ENCODE measurements around the gene SYTL2.
"Not testable (repeated sequence)": the region's sequence is repeated elsewhere in the genome, so short reads cannot be mapped to it uniquely, and the experiment has no call there.

The SYTL2 gene, protein sequence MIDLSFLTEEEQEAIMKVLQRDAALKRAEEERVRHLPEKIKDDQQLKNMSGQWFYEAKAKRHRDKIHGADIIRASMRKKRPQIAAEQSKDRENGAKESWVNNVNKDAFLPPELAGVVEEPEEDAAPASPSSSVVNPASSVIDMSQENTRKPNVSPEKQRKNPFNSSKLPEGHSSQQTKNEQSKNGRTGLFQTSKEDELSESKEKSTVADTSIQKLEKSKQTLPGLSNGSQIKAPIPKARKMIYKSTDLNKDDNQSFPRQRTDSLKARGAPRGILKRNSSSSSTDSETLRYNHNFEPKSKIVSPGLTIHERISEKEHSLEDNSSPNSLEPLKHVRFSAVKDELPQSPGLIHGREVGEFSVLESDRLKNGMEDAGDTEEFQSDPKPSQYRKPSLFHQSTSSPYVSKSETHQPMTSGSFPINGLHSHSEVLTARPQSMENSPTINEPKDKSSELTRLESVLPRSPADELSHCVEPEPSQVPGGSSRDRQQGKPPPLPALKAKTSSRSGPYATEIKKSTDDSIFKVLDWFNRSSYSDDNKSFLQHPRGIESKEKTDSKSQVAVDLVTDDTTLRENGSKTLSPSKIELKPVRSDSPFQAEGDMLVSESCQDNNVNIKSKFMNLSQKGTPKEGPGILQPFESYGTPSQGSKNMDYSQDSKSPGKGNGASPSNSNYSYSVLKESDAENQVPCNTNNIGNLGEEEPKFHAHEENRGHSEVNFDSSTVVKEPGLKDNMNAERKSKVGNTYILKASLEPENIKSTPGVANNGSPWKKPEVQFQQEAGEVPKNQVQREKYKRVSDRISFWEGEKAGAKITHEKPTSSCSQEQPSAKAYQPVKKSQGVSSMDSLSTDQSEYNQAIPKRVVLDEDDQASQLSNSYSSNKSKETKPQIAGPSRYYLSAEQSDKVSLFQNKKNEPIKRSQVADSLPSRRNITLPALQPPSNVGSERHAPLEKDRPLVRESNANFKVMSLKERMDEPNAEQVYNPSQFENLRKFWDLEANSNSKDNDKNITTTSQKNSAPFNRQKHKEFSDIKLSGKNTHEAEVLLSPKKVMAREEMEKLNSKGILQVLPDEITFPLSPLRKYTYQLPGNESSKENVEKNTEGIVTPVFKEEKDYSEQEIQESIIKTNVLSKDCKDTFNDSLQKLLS (N-terminal part only)

DNA sequence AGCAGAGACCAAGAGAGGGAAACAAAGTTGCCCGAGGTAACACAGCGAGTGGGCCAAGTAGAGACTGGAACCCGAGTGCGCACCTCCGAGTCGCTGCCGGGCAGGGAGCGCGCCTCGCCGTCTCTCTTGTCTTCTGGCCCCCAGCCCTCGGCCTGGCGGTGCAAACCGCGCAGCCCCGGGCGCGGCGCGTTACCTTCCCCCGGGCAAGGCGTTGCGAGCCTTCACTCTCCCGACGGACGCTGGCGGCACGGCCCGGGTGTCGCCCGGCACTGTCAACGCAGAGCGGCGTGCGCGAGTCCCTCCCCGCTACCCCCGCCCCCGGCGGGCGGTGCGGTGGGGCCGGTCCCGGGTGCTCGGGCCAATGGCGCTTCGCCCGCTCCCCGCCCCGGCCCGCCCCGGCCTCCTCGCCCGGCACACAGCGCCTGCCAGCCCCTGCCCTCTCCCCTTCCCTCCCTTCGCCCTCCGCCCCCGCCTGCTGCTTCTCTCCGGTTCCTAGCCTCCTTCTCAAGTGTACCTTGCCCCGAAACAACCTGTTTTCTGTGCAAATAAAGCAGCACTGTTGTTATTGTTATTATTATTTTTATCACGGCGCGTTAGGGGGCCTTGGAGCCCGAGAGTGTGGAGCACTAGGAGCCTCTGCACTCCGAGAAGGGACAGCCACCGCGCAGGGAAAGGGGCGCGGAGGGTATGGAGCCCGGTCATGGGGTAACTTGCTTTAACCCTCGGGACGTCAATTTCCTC, at the start of gene SYTL2:
Gene SYTL2, minus strand, starts transcription at position 271 of the 741 bp plus-strand sequence. CDS start 53,416 bp downstream, outside the sequence.
- DNase-seq (ENCODE audit: low spot score): peak; percentile 82

DNA sequence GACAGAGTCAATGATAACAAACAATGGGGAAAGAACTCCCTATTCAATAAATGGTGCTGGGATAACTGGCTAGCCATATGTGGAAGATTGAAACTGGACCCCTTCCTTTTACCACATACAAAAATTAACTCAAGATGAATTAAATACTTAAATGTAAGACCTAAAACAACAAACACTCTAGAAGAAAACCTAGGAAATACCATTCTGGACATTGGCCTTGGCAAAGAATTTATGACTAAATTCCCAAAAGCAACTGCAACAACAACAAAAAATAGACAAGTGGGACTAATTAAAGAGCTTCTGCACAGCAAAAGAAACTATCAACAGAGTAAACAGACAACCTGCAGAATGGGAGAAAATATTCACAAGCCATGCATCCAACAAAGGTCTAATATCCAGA, 48.6 kb upstream of the SYTL2 start:
- DNase-seq (ENCODE audit: low spot score): not testable (repeated sequence)

DNA sequence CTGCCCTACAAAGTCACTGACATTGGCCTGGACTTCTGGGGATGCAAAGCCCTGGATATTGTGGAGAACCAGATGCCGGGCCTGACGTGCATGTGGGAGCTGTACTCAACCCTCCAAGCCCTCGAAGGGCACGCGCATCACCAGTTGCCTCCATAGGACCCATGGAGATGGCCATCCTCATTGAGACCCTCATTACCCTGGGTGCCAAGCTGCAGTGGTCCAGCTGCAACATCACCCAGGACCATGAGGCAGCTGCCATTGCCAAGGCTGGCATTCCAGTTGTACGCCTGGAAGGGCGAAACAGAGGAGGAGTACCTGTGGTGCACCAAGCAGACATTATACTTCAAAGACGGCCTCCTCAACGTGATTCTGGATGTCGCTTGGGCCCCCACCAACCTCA, 46.2 kb upstream of the SYTL2 start:
- DNase-seq (ENCODE audit: low spot score): no peak

DNA sequence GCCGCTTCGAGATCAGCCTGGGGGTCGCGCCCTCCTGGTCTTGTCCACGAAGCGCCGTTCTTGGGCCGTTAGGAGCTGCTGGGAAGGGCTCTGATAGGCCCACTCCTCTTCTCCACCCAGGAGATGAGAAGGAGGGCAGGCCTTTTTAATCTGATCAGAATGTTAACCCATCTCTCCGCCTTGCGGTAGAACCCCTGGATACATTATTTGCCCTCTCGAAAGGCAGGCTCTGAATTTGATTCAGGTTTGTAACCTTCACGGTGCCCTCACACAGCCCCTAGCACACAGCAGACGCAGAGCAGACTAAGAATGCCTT, 44.4 kb upstream of the SYTL2 start, which contains the start of gene CCDC83:
Gene CCDC83, plus strand, starts transcription at position 43 of the 316 bp plus-strand sequence. CDS start 9,741 bp downstream, outside the sequence.
- DNase-seq (ENCODE audit: low spot score): no peak

DNA sequence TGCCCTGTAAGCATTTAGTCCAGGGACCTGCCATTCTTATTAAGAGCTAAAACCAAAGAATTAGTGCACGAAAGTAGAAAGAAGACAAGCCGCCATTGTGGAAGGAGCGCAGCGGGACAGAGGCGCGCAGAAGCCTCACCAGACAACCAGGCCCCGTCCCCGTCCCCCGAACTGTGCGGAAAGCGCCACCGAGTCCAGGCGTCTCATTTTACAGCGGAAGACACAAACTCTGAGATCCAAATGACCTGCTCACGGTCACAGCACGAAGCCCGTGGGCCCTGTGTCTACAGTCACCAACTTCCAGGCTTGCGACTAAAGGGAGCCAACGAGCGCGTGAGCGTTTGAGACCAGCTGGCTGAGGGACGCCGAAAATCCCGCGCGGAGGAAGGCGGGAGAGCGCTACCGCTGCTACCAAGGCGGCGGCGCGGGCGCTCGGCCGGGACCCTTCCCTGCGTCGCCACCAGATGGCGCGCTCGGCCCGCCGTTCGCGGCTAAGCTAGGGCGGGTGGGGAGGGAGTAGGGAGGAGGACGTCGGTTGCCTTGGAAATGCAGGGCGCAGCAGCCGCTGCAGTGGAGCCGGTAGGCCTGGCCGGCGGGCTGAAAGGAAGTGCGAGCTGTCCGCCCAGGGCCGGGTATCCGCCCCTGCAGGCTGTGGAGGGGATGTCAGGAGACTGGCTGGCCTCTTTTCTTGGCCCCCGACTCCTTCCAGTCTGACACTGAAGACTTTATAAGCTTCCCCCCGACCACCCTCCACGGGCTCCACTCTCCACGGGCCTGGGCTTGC, 43.8 kb upstream of the SYTL2 start:
- DNase-seq (ENCODE audit: low spot score): peak; percentile 84

DNA sequence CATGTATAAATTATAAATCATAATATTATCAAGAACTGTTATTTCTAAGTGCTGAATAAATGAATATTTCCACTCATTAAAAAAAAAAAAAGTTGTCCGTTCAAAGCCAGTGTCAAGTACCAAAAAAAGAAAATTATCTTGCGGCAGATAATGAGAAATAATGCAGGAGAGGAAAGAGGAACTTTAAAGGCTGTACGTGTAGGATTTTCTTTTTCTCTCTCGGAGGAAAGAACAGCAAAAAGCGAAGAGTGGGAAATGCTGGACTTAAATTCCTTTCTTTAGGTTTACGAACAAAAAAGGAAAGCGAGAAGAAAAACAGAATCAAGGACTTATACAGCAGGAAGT, 43.2 kb upstream of the SYTL2 start:
- DNase-seq (ENCODE audit: low spot score): no peak

DNA sequence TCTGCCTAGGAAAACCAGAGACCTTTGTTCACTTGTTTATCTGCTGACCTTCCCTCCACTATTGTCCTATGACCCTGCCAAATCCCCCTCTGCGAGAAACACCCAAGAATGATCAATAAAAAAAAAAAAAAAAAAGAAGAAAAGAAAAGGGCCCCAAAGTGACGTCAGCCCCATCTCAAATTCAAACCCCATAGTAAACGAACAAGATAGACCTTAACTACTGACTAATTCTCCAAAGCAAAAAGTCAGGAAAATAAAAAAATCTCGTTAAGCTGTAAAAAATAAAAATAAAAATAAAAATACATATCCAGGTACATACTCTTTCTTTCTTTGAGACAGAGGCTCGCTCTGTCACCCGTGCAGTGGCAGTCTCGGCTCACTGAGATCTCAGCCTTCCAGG, 42.6 kb upstream of the SYTL2 start:
- not testable (repeated sequence) for DNase-seq (ENCODE audit: low spot score)

DNA sequence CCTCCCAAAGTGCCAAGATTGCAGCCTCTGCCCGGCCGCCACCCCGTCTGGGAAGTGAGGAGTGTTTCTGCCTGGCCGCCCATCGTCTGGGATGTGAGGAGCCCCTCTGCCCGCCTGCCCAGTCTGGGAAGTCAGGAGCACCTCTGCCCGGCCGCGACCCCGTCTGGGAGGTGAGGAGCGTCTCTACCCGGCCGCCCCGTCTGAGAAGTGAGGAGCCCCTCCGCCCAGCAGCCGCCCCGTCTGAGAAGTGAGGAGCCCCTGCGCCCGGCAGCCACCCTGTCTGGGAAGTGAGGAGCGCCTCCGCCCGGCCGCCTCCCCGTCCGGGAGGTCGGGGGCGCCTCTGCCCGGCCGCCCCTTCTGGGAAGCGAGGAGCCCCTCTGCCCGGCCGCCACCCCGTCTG, 41.8 kb upstream of the SYTL2 start:
- not testable (repeated sequence) for DNase-seq (ENCODE audit: low spot score)

DNA sequence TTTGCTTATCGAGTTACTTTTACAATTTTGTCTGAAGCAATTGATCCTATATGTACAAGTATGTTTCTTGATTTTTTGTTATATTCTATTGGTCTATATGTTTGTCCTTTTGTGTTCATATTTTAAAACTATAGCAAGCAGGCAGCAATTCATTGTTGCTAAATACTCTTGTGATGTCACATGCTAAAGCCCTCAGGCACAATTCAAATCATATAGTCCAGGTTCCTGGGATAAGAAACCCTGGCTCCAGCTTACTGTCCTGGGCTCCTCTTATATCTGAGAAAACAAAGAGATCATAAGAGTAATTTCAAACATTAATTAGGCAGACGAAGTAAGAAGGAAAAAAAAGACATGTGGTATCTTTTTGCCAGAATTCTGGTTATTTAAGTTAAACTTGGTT, 37.6 kb upstream of the SYTL2 start:
- no peak for DNase-seq (ENCODE audit: low spot score)

DNA sequence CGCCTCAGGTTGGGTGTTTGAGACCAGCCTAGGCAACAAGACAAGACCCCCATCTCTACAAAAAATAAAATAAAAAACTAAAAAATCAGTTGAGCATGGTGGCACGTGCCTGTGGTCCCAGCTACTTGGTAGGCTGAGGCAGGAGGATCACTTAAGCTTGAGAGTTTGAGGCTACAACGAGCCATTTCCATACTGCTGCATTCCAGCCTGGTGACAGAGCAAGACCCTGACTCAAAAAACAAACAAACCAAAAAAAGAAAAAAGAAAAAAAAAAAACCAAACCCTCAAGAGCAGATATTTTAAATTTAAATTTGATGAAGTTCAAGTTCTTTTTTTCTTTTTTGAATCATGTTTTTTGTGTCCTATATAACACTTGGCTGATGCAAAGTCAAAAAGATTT, 37.1 kb upstream of the SYTL2 start:
- DNase-seq (ENCODE audit: low spot score): no peak

DNA sequence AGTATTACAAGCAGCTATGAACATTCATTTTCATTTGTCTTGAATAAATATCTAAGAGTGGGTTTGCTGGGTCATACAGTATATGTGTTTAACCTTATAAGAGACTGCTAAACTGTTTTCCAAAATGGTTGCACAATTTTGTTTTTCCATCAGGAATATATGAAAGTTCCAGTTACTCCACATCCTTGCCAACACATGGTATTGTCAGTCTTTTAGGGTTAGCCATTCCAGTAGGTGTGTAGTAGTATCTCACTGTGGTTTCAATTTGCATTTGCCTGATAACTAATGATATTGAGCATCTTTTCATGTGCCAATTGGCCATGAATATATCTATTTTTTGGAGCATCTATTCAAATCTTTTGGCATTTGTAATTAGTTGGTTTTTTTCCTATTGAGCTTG, 36.5 kb upstream of the SYTL2 start:
- no peak for DNase-seq (ENCODE audit: low spot score)

DNA sequence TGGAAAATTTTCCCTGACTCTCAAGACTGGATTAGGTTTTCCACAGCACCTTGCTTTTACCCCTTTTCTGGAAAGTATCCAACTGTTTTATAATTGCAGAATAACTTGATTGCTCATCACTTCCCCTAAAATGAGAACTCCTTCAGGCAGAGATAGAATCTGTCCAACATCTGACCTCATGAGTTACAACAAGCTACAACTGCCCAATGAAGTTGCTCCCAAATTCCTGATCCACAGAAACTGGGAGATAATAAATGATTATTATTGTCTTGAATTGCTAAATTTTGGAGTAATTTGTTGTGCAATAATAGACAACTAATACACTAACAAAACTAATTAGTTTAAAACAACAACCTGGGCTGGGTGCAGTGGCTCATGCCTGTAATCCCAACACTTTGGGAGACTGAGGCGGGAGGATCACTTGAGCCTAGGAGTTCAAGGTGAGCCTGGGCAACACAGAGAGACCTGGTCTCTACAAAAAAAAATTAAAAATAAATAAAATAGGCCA, 34.2 kb upstream of the SYTL2 start:
- no peak for DNase-seq (ENCODE audit: low spot score)

DNA sequence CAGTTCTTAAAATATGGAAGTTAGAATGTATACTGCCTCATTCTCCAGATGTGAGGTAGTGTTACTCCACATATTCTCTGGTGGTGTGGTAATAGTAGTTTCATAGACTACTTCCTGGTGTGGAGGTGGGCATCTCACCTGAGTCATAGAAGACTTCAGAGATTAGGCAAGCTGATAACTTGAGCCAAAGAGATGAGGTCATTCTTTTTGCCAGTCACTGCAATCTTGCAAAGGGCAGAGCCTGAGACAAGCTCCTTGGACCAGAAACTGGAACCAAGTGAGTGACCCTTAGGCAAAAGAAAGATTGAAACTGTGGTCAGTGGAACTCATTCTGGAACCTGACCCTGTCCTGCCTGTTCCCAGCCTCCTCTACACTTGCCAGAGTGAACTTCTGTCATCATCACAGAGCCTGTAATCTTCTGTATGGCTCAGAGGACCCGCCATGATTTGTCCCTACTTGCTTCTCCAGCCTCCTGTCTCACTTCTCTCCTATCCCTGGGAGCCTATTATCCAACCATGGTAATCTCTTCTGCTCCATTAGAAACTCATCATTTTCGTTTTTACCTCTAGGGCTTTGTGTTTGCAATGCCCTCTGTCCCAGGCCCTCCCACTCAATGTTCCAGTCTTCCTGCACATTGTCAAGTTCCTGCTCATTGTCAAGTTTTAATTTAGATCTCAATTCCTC, 33.6 kb upstream of the SYTL2 start:
- DNase-seq (ENCODE audit: low spot score): no peak

DNA sequence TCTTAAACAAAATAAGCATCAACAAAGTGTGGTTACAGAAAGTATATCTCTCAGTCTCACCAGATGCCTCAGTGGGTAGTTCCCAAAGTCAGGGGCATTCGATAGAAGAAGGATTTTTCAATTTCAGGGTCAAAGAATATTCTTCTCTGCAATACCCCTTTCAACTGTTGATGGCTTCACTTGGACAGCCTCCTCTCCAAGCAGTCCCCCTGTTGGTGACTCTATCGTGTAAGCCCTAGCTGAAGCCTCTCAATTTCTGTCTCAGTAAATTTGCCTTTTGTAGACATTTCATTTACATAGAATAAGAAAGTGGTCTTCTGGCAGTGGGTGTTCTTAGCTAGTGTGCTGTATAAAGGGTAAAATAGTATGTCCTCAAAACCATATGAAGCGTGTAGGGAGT, 33.0 kb upstream of the SYTL2 start:
- no peak for DNase-seq (ENCODE audit: low spot score)

DNA sequence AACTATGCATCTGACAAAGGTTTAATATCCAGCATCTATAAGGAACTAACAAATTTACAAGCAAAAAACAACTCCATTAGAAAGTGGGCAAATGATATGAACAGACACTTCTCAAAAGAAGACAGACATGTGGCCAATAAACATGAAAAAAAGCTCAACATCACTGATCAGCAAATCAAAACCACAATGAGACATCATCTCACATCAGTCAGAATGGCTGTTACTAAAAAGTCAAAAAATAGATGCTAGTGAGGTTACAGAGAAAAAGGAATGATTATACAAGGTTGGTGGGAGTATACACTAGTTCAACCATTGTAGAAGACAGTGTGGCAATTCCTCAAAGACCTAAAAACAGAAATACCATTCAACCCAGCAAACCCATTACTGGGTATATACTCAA, 30.0 kb upstream of the SYTL2 start:
- DNase-seq (ENCODE audit: low spot score): not testable (repeated sequence)

DNA sequence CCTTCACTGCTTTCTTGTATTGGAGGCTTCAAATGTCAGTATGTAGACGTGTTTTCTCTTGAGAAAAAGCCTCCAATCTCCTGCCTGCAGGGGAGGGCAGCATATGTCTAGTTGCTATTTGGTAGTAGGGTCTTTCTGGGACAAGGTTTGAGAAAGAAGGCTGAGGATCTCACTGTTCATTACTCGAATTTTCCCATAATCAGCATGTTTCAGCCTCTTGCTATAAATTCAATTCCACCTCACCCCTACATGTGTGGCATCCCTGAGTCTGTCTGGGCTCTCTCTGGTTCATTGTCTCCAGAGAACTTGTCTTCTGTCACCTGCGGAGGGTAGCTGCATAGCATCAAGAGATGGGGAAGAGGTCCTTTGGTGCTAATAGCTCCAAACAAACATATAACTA, 24.8 kb upstream of the SYTL2 start:
- no peak for DNase-seq (ENCODE audit: low spot score)

DNA sequence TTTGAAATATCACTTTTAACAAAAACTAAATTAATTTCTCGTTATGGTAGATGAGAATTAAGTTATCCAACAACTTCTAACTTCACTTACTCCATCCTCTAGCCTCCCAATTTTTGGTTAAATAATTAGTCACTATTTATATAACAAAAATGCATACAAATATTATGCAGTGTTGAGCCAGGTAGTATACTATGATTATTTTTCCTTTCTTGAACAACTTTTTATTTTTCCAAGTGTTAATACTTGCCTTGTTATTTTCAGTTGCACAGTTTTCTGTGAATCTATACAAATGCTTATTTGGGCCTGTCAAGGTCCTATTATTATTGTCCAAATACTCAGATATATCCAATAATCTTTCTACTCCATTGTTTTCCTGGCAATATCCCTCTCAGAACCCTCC, 24.3 kb upstream of the SYTL2 start:
- no peak for DNase-seq (ENCODE audit: low spot score)

DNA sequence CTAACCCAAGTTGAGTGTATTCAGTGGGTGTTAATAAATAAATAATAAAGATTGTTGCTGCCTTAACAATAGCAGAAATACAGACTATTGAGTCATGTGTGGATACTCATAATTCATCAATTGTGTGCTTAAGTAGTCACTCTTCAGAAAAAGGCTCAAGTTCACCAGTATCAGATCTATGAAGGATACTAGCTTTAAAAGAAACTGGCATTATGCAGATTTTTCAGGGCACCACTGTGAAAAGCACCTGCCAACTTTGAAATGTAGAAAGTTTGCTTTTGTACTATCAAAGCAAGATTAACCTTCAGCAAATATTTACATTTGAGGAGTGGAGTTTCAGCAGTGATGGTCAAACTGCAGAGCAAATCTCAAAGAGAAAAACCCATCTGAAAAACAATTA, 20.1 kb upstream of the SYTL2 start:
- no peak for DNase-seq (ENCODE audit: low spot score)

DNA sequence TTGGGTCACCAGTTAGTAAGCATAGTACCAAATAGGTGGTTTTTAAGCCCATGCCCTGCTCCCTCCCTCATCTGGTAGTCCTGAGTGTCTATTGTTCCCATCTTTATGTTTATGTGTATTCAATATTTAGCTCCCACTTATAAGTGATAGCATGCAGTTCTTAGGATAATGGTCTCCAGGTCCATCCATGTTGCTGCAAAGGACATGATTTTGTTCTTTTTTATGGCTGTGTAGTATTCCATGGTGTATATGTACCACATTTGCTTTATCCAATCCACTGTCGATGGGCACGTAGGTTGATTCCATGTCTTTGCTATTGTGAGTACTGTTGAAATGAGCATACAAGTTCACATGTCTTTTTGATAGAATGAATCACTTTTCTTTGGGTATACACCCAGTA, 18.2 kb upstream of the SYTL2 start:
- no peak for DNase-seq (ENCODE audit: low spot score)

DNA sequence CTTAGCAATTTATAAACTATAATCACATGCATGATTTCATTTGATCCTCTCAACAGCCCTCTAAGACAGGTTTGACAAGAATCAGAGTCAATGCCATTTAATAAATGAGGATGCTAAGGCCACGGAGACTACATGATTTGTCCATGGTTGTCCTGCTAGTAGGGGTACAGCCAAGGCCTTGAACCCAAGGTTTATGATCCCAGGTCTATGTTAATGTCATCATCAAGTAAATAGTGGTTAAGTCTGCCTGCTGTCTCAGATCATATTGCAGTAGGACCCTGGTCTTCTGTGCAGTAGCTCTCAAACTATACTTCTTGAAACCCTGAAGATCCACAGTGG, 17.7 kb upstream of the SYTL2 start:
- DNase-seq (ENCODE audit: low spot score): no peak

Data from globus pallidus (tissue), 1 donor.